ENCODE results near the gene AGPAT2.
"Not testable (repeated sequence)": the region's sequence is repeated elsewhere in the genome, so short reads cannot be mapped to it uniquely, and the experiment has no call there.

The AGPAT2 gene

DNA sequence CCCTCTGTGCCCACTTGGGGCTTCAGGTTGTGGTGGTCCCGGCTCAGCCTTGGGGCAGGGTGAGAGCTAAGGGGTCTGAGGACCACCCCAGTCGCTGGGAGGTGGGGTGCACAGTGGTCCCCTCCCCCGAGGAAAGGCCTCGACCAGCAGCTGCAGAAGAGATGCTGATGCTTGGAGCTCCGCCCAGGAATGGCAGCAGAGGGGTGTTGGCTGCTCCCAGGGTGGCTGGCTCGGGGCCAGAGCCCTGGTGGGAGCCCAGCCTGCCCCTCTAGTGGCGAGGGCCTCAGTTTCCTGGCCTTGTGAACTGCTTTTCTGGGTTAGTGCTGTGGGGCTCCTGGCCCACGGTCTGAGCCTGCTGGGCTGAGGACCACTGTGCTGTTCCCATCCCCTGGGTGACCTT, 26.3 kb upstream of the AGPAT2 start:
- no peak for DNase-seq (ENCODE audit: low read depth)
- TF ChIP-seq, protein P1, sequence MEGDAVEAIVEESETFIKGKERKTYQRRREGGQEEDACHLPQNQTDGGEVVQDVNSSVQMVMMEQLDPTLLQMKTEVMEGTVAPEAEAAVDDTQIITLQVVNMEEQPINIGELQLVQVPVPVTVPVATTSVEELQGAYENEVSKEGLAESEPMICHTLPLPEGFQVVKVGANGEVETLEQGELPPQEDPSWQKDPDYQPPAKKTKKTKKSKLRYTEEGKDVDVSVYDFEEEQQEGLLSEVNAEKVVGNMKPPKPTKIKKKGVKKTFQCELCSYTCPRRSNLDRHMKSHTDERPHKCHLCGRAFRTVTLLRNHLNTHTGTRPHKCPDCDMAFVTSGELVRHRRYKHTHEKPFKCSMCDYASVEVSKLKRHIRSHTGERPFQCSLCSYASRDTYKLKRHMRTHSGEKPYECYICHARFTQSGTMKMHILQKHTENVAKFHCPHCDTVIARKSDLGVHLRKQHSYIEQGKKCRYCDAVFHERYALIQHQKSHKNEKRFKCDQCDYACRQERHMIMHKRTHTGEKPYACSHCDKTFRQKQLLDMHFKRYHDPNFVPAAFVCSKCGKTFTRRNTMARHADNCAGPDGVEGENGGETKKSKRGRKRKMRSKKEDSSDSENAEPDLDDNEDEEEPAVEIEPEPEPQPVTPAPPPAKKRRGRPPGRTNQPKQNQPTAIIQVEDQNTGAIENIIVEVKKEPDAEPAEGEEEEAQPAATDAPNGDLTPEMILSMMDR (IDR thresholded peaks at IDR 0.05; ENCODE audit: insufficient read depth, low read depth, low read length, missing control alignments) = no peak
- no peak overlapping the region for H3K4me3 ChIP-seq (ENCODE audit: low read depth, low read length)

DNA sequence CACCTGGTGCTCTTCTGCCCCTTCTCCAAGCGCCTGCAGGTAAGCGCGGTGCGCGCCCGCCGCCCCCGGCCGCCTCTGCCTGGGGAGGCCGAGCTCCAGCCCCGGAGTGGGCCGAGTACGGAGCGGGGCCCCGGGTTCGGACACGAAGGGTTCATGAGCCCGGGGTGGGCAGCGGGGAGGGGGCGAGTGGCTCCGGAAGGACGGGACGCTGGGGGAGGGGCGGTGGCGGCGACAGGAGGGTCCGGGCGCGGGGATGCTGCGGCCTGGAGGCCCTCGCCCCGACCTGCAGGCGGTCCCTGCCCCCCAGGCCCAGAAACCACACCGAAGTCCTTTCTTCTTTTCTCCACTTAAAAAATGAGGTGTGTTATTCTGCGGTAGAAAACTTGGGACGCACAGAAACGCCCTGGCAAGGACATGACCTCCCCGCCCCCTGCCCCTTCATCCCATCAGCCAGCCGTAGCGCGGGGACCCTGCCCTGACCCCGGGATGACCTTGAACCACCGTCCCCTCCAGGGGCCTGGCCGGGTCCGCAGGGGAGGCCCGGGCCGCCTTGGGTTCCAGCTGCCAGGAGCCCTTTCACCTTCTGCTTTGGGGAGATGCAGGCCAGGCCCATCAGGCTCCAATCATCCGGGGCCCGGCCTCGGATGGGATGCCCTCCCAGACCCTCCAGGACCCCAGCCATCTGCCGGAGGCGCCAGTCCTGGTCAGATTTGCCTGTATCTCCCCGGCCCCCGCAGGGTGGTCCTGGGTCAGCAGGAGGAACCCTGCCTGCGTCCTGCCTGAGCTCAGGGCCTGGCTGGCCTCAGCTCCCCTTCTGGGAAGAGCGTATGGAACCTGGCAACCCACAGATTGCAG, 25.7 kb upstream of the AGPAT2 start:
- H3K4me3 ChIP-seq (ENCODE audit: low read depth, low read length) = no peak overlapping the region
- DNase-seq (ENCODE audit: low read depth) = no peak

DNA sequence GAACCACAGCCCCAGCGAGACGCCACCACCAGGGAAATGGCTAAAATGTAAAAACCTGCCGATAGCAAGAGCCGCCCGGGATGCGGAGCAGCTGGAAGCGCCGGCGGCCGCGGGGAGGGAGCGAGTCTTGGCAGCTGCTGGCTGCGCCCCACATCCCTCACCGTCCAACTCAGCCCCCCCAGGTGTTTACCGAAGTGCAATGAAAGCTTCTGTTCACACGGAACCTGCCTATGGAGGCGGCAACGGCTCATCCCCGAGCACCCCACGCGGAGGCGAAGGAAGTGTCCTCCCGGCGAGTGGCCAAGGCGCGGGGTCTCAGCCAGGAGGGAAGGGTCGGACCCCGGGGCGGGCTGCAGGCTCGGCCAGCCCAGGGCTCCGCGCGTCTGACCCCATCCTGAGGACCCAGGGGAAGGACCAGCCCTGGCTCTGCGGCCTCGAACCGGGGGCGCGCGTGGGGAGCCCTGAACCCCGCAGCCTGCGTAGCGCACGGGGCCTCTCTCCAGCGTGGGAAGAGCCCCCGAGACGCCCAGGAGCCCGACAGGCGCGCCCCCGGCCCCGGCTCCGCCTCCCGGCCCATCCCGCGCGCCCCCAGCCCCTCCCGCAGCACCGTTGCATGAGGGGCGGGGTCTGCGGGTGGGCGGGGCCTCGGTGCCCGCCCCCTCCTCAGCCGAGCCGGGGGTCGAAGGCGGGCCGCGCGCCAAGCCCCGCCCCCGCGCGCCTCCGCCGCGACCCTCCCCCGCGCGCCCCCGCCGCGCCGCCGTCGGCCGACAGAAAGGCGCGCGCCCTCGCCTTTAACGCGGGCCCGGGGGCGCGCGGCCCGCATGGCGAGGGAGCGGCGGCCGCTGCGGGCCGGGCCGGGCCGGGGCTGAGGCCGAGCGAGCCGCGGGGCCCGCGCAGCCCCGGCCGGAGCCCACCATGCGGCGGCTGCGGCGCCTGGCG, 24.8 kb upstream of the AGPAT2 start, which contains the start of gene DIPK1B:
TSS of gene DIPK1B (plus strand) at position 822 of the 939 bp plus-strand sequence. CDS start at position 916, 94 bp downstream.
- no peak within 1 kb of the TSS for H3K4me3 ChIP-seq (ENCODE audit: low read depth, low read length)
- TF ChIP-seq, protein P1 (IDR thresholded peaks at IDR 0.05; ENCODE audit: insufficient read depth, low read depth, low read length, missing control alignments) = no peak
- DNase-seq (ENCODE audit: low read depth) = no peak

More for the DNA sequence above, 25.7 kb upstream of the AGPAT2 start:
- TF ChIP-seq, protein P1 (IDR thresholded peaks at IDR 0.05; ENCODE audit: insufficient read depth, low read depth, low read length, missing control alignments) = no peak

DNA sequence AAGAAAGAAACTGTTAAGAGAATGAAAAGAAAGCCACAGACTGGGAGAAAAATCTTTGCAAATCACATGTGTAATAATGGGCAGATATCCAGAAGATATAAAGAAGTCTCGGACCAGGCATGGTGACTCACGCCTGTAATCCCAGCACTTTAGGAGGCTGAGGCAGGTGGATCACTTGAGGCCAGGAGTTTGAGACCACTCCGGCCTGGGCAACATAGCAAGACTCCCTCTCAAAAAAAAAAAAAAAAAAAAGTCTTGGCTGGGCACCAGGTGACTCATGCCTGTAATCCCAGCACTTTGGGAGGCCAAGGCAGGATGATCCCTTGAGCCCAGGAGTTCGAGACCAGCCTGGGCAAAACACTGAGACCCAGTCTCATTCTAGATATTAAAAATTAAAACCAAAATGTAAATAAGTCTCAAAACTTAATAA, 24.0 kb upstream of the AGPAT2 start:
- not testable (repeated sequence) for DNase-seq (ENCODE audit: low read depth); H3K4me3 ChIP-seq (ENCODE audit: low read depth, low read length)

DNA sequence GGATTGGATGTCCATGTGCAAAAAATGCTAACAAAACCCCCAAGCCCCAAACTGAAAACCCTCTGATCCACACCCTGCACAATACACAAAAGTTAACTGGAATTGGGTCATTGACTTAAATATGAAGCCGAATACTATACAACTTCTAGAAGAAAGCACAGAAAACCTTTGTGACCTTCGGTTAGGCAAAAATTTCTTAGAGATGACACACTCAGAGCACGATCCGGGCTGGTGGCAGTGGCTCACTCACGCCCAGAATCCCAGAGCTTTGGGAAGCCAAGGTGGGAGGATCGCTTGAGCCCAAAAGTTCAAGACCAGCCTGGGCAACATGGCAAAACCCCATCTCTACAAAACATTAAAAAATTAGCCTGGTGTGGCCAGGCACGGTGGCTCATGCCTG, 23.3 kb upstream of the AGPAT2 start:
- no peak for DNase-seq (ENCODE audit: low read depth)
- no peak overlapping the region for H3K4me3 ChIP-seq (ENCODE audit: low read depth, low read length)
- TF ChIP-seq, protein P1 (IDR thresholded peaks at IDR 0.05; ENCODE audit: insufficient read depth, low read depth, low read length, missing control alignments) = no peak

DNA sequence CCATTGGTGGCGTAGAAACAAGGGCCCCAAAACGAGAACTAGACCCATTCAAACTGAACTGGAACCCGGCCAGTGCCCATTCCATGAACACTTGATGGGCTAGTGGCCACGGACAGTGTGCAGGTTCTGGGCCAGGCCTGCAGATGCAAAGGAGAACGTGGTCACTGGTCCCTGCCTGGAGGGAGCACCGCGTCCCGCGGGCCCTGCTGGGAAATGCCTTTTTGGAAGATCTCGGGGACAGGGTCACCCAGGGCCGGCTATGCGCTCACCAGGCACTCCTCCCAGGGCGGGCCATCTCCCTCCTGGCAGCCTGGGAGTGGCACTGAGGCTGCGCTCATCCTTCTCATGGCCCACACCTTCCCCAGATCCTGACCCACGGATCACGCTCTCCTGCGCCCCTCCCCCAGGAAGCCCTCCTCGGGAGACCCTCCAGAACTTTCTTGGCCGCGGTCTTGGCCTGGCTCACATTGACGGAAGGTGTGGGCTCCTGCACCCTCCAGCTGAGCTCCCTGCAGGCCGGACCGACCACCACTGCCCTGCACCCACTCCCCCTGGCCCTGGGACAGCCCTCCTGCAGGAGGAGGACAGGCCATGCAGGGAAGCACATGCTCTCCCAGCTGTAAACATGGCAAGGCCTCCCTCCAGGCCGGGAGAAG, 22.3 kb upstream of the AGPAT2 start:
- H3K4me3 ChIP-seq (ENCODE audit: low read depth, low read length) = no peak overlapping the region
- DNase-seq (ENCODE audit: low read depth) = no peak
- TF ChIP-seq, protein P1 (IDR thresholded peaks at IDR 0.05; ENCODE audit: insufficient read depth, low read depth, low read length, missing control alignments) = no peak

All from GM12865 (cell line).